ENCODE measurements around the gene TLDC2. TPM values are rescaled to one million over a fixed set of nuclear protein-coding genes. Genes with fewer than 3 reads are reported as not detected.

The TLDC2 gene
- polyA plus RNA-seq, 3 donors, result not detected

- intact Hi-C loops (cut with micrococcal nuclease), result loop anchor here (5.0 to 10.0 kb wide), 3 partner anchors 53 to 245 kb away; partner anchors contain the start of gene DSN1 (in 1 of the 2)
- Histone ChIP-seq H3K27ac (ENCODE audit: low read depth in 1 of 2, low read length in 2 of 2) (no peak overlapping the region), H4K20me1 (ENCODE audit: insufficient read depth, low read length) (peaks cover 67% of the 10 kb centered on the region), H3K9ac (ENCODE audit: insufficient read depth, low read length, poor library complexity, severe bottlenecking) (no peak overlapping the region), H3K4me1 (ENCODE audit: control insufficient read depth in 1 of 2, insufficient read depth in 2 of 2, low read length in 2 of 2) (peaks cover 39 to 48% of the 10 kb centered on the region in 2 donors), H3K9me3 (replicated peaks in 1 of 2; ENCODE audit: control insufficient read depth in 1 of 2, insufficient read depth in 1 of 2, low read length in 2 of 2) (no peaks in the 10 kb centered on the region), H3K4me3 (replicated peaks in 1 of 3; ENCODE audit: low read depth in 2 of 3, low read length in 3 of 3) (no peak overlapping the region), H3K27me3 (ENCODE audit: control insufficient read depth in 2 of 2, insufficient read depth in 2 of 2, low read length in 2 of 2) (peaks cover 0 to 13% of the 10 kb centered on the region in 2 donors), H3K4me2 (replicated peaks; ENCODE audit: extremely low read depth, low read length, poor library complexity, severe bottlenecking) (no peak overlapping the region), H2AFZ (ENCODE audit: insufficient read depth, low read depth, low read length, poor library complexity, severe bottlenecking) (no peak overlapping the region), H3K79me2 (ENCODE audit: insufficient read depth, low read length) (peaks cover 18% of the 10 kb centered on the region), H3K36me3 (replicated peaks in 1 of 2; ENCODE audit: control insufficient read depth in 1 of 2, insufficient read depth in 2 of 2, low read length in 2 of 2) (no peaks in the 10 kb centered on the region)
- H3K27me3 Mint-ChIP-seq (ENCODE audit: low read depth in 3 of 3), result peaks cover 11 to 19% (median 12%) of the 10 kb centered on the region in 3 donors
- H3K4me3 Mint-ChIP-seq, result peak overlapping the region in 1 of 2 donors; percentile 3
- peaks cover 12 to 25% of the 10 kb centered on the region in 2 donors for H3K36me3 Mint-ChIP-seq
- no peak for DNase-seq
- peaks cover 62% of the 10 kb centered on the region for H3K4me1 Mint-ChIP-seq
- peak overlapping the region in 2 of 7 donors; percentile 38 to 63 for H3K27ac Mint-ChIP-seq
- peaks cover 0 to 2% (median 0%) of the 10 kb centered on the region in 7 donors for H3K9me3 Mint-ChIP-seq
- TF ChIP-seq CTCF (IDR thresholded peaks at IDR 0.05), result no peak
- 87% methylated on average over 3 of the region's 6 CpGs for WGBS (ENCODE audit: insufficient coverage)
Measured at GRCh38 chr20:36859700-36860330, 16.1 kb upstream of the TLDC2 start.

GRCh38 chr20:36860339-36860738 lies 15.6 kb upstream of the TLDC2 start:
- Histone ChIP-seq H3K9ac (ENCODE audit: insufficient read depth, low read length, poor library complexity, severe bottlenecking) (no peak overlapping the region), H3K36me3 (replicated peaks in 1 of 2; ENCODE audit: control insufficient read depth in 1 of 2, insufficient read depth in 2 of 2, low read length in 2 of 2) (no peaks in the 10 kb centered on the region), H2AFZ (ENCODE audit: insufficient read depth, low read depth, low read length, poor library complexity, severe bottlenecking) (no peak overlapping the region), H3K9me3 (replicated peaks in 1 of 2; ENCODE audit: control insufficient read depth in 1 of 2, insufficient read depth in 1 of 2, low read length in 2 of 2) (no peaks in the 10 kb centered on the region), H3K4me2 (replicated peaks; ENCODE audit: extremely low read depth, low read length, poor library complexity, severe bottlenecking) (no peak overlapping the region), H3K27me3 (ENCODE audit: control insufficient read depth in 2 of 2, insufficient read depth in 2 of 2, low read length in 2 of 2) (peaks cover 0 to 17% of the 10 kb centered on the region in 2 donors), H3K27ac (ENCODE audit: low read depth in 1 of 2, low read length in 2 of 2) (no peak overlapping the region), H3K4me1 (ENCODE audit: control insufficient read depth in 1 of 2, insufficient read depth in 2 of 2, low read length in 2 of 2) (peaks cover 39 to 49% of the 10 kb centered on the region in 2 donors), H3K79me2 (ENCODE audit: insufficient read depth, low read length) (peaks cover 18% of the 10 kb centered on the region), H3K4me3 (replicated peaks in 1 of 3; ENCODE audit: low read depth in 2 of 3, low read length in 3 of 3) (no peak overlapping the region), H4K20me1 (ENCODE audit: insufficient read depth, low read length) (peaks cover 63% of the 10 kb centered on the region)
- TF ChIP-seq CTCF (IDR thresholded peaks at IDR 0.05), result no peak
- no peak overlapping the region for H3K4me3 Mint-ChIP-seq
- H3K27ac Mint-ChIP-seq, result peak overlapping the region in 1 of 7 donors; percentile 38
- no peak for DNase-seq
- H3K27me3 Mint-ChIP-seq (ENCODE audit: low read depth in 3 of 3), result peaks cover 16 to 24% (median 16%) of the 10 kb centered on the region in 3 donors
- intact Hi-C loops (cut with micrococcal nuclease), result loop anchor here (5.0 to 10.0 kb wide), 3 partner anchors 53 to 246 kb away; partner anchors contain the start of gene DSN1 (in 1 of the 2)
- H3K36me3 Mint-ChIP-seq, result peaks cover 12 to 25% of the 10 kb centered on the region in 2 donors
- WGBS (ENCODE audit: insufficient coverage), result 91% methylated on average over 3 of the region's 5 CpGs
- peaks cover 67% of the 10 kb centered on the region for H3K4me1 Mint-ChIP-seq
- H3K9me3 Mint-ChIP-seq, result peaks cover 0 to 2% (median 0%) of the 10 kb centered on the region in 7 donors

All from CD14-positive monocyte (primary cell).